Smooth muscle cell (in vitro differentiated cells): Measurements from ENCODE around the gene NEIL1. TPM values are rescaled to one million over a fixed set of nuclear protein-coding genes. Genes with fewer than 3 reads are reported as not detected.
"Not testable (repeated sequence)": the region's sequence is repeated elsewhere in the genome, so short reads cannot be mapped to it uniquely, and the experiment has no call there.

Experiments
- DNase-seq: peaks from one replicate; lab custom pipeline; 2025; ENCODE audit not compliant: unreplicated experiment; lab: John Stamatoyannopoulos, UW
- H2AFZ ChIP-seq: fragments of 200-600 bp; sonication (generic); 2 replicates; pipeline ENCODE4 v1.6.0; 2016; ENCODE audit warnings: antibody characterized with exemption, low read depth, mild to moderate bottlenecking
- H3F3A ChIP-seq: fragments of 200-600 bp; sonication (generic); 2 replicates; pipeline ENCODE4 v1.6.0; 2017; ENCODE audit warnings: antibody characterized with exemption, low read depth
- H3K27ac ChIP-seq: fragments of 200-600 bp; sonication (generic); 2 replicates; pipeline ENCODE4 v1.5.1; 2016; ENCODE audit warnings: low read depth, mild to moderate bottlenecking
- H3K27me3 ChIP-seq: fragments of 200-600 bp; sonication (generic); 2 replicates; pipeline ENCODE4 v1.6.1; 2016; ENCODE audit warnings: low read depth, mild to moderate bottlenecking
- H3K36me3 ChIP-seq: fragments of 200-600 bp; sonication (generic); 2 replicates; pipeline ENCODE4 v1.5.1; 2016; ENCODE audit warnings: low read depth
- H3K4me1 ChIP-seq: fragments of 200-600 bp; sonication (generic); 2 replicates; pipeline ENCODE4 v1.5.1; 2016; ENCODE audit warnings: low read depth
- H3K4me2 ChIP-seq: fragments of 200-600 bp; sonication (generic); 2 replicates; pipeline ENCODE4 v1.6.0; 2016; ENCODE audit warnings: mild to moderate bottlenecking
- H3K4me3 ChIP-seq: fragments of 200-600 bp; sonication (generic); 2 replicates; pipeline ENCODE4 v1.5.1; 2016; ENCODE audit warnings: mild to moderate bottlenecking
- H3K79me2 ChIP-seq: fragments of 200-600 bp; sonication (generic); 2 replicates; pipeline ENCODE4 v1.6.0; 2016; ENCODE audit warnings: low read depth, mild to moderate bottlenecking
- H3K9ac ChIP-seq: fragments of 200-600 bp; sonication (generic); 2 replicates; pipeline ENCODE4 v1.6.0; 2016; ENCODE audit warnings: low read depth
- H3K9me3 ChIP-seq: fragments of 200-600 bp; sonication (generic); replicated peaks from 2 replicates; pipeline ENCODE4 v1.5.1; 2016; ENCODE audit warnings: low read depth
- H4K20me1 ChIP-seq: fragments of 200-600 bp; sonication (generic); 2 replicates; pipeline ENCODE4 v1.6.0; 2016; ENCODE audit warnings: low read depth
- CTCF ChIP-seq: fragments of 200-600 bp; sonication (generic); IDR thresholded peaks from 2 replicates; pipeline ENCODE4 v1.5.1; 2017; ENCODE audit warnings: borderline replicate concordance, mild to moderate bottlenecking, antibody characterized with exemption; ENCODE audit not compliant: insufficient read depth, poor library complexity, severe bottlenecking
- WGBS: methylation state at CpG from one replicate; pipeline ENCODE4 v1.1.7; 2016; ENCODE audit warnings: low lambda C conversion rate; 5-methylcytosine and 5-hydroxymethylcytosine counted together
- polyA plus RNA-seq: library from polyadenylated mRNA; unstranded; fragments of >200 nt; fragmentation: Nextera tagmentation; extraction: Ambion mirVana; gene quantifications from 2 replicates; pipeline ENCODE4 v1.2.1, GENCODE V29; 2016
- total RNA-seq: library from RNA; depleted of rRNA; stranded (reverse); fragments of >200 nt; gene quantifications from 2 replicates; pipeline ENCODE4 v1.2.3, GENCODE V29; 2014

The NEIL1 gene
- total and polyA plus RNA-seq, 2 experiments from 2014 or later = 2.5 to 15.1 TPM

- Histone ChIP-seq H3K36me3 (no peaks in the 10 kb centered on the region), H3K9me3 (no peaks in the 10 kb centered on the region), H3K9ac (no peak overlapping the region), H3K4me3 (no peak overlapping the region), H3K27ac (no peak overlapping the region), H4K20me1 (no peaks in the 10 kb centered on the region), H3F3A (no peaks in the 10 kb centered on the region), H2AFZ (no peak overlapping the region), H3K4me1 (no peaks in the 10 kb centered on the region), H3K27me3 (no peaks in the 10 kb centered on the region), H3K4me2 (no peak overlapping the region), H3K79me2 (no peaks in the 10 kb centered on the region)
- no peak for TF ChIP-seq CTCF
- DNase-seq = no peak
- 76% methylated on average over 10 of the region's 10 CpGs for WGBS
Measured at GRCh38 chr15:75328493-75329314, 18.1 kb upstream of the NEIL1 start.

DNA sequence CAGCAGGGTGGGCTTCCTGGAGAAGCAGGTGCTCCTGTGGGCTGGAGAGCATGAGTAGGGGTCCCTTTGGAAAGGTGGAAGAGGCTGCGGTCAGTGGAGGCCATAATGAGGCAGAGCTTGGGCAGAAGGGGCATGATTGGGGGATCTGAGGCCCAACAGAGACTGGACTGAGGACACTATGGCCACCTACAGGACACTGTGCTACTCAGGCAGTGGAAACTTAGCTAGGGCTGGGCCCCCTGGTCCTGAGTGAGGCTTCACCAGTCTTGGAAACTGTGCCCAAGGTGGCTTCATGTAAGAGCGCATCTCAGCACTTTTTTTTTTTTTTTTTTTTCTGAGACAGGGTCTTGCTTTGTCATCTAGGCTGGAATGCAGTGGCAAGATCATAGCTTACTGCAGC is 17.3 kb upstream of the NEIL1 start:
- Histone ChIP-seq H3K36me3 (no peaks in the 10 kb centered on the region), H3K4me3 (no peak overlapping the region), H3K4me2 (no peak overlapping the region), H3F3A (no peaks in the 10 kb centered on the region), H3K9me3 (no peaks in the 10 kb centered on the region), H3K79me2 (no peaks in the 10 kb centered on the region), H2AFZ (no peak overlapping the region), H3K4me1 (no peaks in the 10 kb centered on the region), H3K27ac (no peak overlapping the region), H3K9ac (no peak overlapping the region), H3K27me3 (no peaks in the 10 kb centered on the region), H4K20me1 (no peaks in the 10 kb centered on the region)
- 94% methylated on average over 2 of the region's 2 CpGs for WGBS
- TF ChIP-seq CTCF = no peak
- no peak for DNase-seq

GRCh38 chr15:75332093-75332492 is 14.7 kb upstream of the NEIL1 start:
- H3K27me3 ChIP-seq, H3K4me1 ChIP-seq, H3K36me3 ChIP-seq, DNase-seq, H3K27ac ChIP-seq, H3K4me3 ChIP-seq, H4K20me1 ChIP-seq, H3K9me3 ChIP-seq, H3K9ac ChIP-seq, H3K4me2 ChIP-seq, H3F3A ChIP-seq, H2AFZ ChIP-seq, H3K79me2 ChIP-seq: not testable (repeated sequence)
- WGBS = 81% methylated on average over 7 of the region's 7 CpGs

DNA sequence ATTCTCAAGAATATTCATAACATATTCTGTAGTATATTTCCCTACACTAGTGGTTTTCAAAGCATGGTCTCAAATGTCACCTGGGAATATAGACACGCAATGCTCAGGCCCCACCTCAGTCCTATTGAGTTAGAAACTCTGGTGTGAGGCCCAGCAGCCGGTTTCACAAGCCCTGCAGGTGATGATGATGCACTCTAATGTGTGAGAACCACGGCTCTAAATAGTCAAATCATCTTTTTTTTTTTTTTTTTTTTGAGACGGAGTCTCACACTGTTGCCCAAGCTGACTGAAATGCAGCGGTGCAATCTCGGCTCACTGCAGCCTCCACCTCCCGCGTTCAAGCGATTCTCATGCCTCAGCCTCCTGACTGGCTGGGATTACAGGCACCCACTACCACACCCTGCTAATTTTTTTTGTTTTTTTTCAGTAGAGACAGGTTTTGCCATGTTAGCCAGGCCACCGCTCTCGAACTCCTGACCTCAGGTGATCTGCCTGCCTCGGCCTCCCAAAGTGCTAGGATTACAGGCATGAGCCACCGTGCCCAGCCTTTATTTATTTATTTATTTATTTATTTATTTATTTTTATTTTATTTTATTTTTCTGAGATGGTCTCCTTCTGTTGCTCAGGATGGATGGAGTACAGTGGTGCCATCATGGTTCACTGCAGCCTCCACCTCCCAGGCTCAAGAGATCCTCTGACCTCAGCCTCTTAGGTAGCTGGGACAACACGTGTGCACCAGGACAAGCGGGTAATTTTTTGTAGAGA is 13.0 kb upstream of the NEIL1 start:
- not testable (repeated sequence) for H3K27ac ChIP-seq, H3K4me1 ChIP-seq, H4K20me1 ChIP-seq, H3K79me2 ChIP-seq, H3K9ac ChIP-seq, DNase-seq, H3K4me3 ChIP-seq, H2AFZ ChIP-seq, H3K4me2 ChIP-seq, H3K9me3 ChIP-seq, H3K36me3 ChIP-seq, H3K27me3 ChIP-seq, H3F3A ChIP-seq
- 93% methylated on average over 15 of the region's 15 CpGs for WGBS
